Dermis microvascular lymphatic vessel endothelial cell (primary cell): Measurements from ENCODE around the gene CCT7. TPM values are rescaled to one million over a fixed set of nuclear protein-coding genes. Genes with fewer than 3 reads are reported as not detected.

ENCODE experiments used
- DNase-seq, 2 donors: peaks; one replicate each; pipeline versions ENCODE4 v3.0.0 to v3.0.0-alpha.2; 2010; ENCODE audit warnings: low read depth in 2 of 2
- total RNA-seq: library from RNA; depleted of rRNA; stranded (reverse); fragments of >200 nt; gene quantifications from 2 replicates; pipeline ENCODE4 v1.2.1, GENCODE V29; 2014

Gene CCT7
- total RNA-seq, 1 donor from 2014 or later, result 408 TPM

DNA sequence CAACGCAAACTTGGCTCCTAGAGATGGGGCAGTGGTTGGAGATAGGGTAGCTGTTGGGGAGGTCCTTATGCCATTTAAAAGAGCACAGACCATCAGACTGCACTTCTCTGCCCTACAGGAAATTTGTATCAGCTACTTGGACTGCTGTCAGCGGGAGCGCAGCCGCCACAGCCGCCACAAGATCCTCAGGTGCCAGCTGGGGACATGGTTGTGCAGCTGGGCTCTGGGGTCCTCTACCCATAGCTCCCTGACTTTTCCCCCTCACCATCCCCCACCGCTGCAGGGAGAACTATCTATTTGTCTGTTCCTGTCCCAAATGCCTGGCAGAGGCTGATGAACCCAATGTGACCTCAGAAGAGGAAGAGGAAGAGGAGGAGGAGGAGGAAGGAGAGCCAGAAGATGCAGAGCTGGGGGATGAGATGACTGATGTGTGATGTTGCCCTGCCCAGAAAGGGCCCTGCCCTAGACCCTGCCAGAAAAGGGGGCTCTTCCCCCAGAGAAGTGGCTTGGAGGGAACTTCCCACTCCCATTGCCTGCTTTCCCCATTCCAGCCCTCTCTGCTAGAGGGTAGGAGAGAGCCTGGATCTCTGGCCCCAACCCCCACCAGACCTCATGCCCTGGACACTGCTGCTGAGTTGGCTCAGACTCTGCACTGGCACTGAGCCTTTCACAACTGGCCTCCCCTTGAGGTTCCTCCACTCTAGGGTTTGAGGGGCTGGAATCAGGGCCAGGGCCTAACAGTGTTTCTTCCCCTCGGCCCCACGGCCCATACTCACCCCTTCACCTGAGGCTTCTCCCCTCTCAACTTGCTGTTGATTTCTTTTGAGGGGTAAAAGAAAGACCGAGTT lies 8.4 kb upstream of the CCT7 start:
- DNase-seq, result no peak

DNA sequence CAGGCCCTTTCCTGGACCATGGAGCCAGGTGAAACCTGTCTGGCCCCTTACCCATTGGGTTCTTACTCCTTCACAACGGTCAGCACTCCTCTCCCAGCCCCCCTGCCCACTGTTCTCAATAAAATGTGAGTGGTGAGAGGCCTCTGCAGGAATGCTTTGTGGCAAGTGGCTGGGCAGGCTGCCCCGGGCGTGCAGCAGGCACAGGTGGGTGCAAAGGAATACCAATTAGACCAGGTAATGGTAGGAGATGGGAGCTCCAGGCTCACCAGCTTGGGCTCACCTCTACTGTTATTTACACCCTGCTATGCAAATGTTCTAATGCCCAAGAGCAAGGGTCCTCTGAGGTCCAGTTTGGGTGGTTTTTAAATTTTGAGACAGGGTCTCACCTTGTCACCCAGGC lies 7.0 kb upstream of the CCT7 start:
- no peak for DNase-seq

DNA sequence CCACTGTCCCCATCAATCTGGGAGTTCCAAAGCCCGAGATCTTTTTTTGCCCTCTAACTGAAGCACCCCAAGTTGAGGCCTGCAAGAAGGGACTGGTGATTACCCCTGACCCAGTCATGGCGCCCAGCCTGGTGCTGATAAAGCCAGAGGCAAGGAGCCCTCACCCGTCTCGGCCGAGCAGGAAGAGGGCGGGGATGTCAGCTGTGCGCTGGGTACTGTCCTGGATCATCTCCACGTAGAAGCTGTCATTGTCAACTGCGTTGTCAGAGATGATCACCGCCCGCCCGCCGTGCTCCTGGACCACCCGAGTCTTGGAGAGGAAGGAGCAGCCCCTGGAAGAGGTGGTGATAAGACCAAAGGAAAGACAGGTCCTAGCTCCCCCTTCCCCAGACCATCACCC lies 5.5 kb upstream of the CCT7 start:
- DNase-seq, result no peak

DNA sequence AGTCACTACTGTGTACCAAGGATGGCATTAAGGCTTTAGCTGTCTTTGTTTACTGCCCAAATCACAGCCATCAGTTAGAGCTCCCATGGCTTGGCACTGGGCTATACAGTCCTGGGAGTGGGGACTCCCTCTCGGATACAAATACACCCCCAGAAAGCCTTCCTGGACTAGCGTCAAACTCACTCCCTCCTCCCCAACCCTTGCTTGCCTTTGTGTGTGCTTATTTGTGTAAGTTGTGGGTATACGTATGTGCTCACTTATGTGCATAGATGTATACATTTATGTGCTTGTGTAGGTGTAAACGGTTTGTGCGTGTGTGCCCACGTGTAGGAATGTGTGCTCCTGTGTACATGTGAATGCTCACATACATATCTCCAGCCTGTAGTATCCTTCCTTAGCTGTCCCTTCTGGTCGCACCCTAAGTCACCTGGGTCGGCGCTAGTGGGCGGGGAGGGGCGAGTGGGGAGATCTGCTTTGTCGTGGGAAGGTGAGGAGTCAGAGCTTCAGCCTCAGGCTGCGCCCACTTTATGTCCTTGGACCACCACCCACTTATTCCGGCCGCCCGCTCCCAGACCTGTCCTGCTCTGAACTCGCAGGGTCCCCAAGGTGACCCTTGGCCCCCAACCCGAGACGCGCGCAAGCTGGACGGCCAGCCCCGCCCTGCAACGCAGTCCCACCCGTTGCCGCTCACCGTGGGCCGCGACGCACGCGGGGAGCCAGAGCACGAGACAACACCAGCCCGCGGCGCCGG lies 1.5 kb upstream of the CCT7 start:
- peak in 1 of 2 donors; percentile 31 for DNase-seq

DNA sequence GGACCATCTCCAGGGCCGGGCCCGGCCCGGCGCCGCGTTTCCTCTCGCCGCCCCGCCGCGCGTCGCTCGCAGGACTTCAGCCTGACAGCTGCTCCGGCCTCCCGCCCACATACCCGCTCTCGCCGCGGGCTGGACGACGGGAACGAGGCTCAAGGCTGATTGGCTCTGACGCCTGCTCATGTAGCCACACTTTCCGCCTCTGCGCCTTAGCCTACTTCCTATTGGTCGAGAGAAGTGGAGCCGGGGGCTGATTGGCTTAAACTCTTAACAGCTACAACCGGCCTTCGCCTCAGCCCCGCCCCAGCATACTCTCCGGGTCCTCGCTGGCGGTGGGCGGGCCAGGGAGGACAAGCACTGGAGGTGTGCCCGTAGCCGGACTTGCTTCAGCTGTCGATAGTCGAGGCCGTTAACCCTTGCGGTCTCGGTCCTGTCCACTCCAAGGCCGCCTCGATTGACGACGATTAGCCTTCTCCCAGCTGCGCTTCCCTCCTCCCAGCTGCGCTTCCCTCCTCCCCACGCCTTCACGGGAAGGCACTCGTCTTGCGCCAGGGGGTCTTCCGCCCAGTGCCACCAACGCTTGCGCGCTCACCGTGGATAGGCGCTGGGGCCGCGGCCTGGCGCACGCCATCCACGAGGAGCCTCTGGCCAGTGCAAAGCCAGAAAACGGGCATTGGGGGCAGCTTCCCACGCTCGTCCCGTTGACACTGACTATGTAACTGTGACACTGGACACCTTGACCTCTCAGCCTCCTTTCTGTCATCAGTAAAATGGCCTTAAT lies 765 bp upstream of the CCT7 start, which contains the start of gene PRADC1:
Gene PRADC1 (minus strand): TSS at position 86 of the 778 bp plus-strand sequence. CDS start 79 bp downstream, at position 7.
- DNase-seq, result peak; percentile 99 to 100

DNA sequence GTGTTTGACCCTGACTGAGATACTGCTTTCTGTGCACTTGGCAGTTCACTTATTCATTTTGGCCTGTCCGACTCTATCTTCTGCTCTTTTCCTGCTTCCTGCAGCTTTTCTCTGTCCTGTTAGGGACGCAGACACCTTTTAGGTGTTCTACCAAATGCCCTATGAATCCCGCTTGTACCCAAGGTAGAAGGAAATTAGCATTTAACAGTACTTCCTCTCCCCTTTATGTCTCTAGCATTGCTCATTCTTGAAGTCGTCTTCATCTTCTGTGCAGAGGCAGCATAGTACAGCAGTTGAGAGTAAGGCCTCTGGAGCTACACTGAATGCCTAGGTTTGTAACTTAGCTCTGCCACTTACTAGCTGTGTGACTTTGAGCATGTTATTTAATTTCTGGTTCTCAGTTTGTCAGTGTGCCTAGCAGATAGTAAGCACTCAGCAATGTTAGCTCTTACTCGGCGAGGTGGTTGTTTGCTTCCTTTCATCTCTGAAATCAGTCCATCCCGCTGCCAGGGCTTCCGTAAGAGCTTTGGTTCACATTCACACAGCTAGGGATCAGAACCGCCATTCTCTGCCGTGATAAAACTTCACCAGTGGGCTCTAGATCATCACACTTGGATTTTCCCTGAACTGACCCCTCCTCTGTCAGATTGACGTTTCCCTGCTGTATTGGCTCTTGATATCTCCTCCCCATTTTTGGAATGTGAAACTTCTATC lies 1.4 kb downstream of the CCT7 start:
- no peak for DNase-seq

DNA sequence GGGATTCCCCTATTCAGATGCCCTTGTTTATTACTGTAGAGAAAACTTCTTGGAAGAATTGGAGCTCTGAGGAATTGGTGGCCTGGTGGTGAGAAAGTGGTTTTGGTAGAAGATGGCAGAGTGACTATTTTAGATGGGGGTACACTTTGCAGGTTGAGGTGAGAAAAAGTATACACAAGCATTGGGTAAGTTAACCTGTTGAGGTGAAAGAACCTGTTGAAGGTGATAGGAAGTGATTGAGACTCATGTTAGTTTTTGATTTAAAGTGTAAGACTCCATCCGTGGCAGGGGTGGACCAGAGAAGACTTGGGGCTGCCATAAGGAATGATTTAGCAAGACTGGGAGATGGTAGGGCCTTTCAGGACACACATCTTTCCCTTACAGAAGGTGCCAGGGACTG lies 3.1 kb downstream of the CCT7 start:
- no peak for DNase-seq

DNA sequence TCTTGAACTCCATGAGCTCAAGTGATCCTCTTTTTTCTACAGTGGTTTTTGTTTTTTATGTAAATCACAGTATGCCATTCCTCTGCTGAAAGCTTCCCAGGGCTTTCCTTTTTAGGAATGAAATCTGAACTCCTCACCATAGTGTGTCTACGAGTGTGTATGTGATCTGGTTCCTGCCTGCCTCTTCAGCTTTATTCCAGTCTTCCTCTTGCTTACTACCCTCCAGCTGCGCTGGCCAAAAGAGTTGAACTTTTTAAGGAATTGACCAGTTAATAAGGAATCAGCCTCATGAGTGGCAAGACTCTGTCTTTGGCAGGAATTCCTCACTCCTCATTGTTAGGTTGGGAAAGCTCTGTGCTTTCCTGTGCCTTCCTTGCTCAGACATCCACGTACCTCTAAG lies 4.0 kb downstream of the CCT7 start:
- DNase-seq, result no peak

DNA sequence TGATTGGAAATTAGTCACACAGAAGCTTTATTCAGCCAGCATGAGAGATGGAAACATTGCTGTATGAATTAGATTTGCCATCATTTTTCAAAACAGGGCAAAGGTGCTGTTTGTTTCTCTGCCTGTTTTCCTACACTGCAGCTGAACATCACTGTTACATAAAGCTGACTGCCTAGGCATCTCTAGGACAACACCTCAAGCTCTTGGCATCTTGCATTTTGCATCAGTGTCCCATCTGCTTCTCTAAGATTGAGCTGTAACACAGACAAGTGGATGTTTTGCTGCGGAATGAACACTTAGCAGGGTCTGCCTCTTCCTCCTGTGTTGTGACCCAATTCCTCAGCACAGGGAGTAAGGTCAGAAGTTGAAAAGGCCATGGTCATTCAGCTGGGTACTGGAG lies 4.9 kb downstream of the CCT7 start:
- no peak for DNase-seq

DNA sequence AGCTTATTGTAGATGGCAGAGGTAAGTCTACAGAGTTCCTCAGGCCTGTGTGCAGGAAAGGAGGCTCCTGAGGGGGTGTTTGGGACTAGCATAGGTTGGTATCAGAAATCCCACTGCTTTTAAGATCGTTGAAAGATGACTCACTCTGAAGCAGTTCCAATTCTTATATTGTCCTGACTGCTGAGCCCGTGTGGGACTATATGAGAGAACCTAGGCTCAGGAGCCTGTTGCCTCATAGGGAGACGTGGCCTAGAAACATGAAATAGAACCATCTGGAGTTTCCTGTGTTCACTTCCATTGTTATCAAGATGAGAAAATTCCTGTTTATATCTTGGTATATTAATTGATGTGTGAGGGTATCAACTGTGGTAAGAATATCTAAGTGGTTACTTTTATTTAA lies 5.7 kb downstream of the CCT7 start:
- DNase-seq, result peak in 1 of 2 donors; percentile 81

DNA sequence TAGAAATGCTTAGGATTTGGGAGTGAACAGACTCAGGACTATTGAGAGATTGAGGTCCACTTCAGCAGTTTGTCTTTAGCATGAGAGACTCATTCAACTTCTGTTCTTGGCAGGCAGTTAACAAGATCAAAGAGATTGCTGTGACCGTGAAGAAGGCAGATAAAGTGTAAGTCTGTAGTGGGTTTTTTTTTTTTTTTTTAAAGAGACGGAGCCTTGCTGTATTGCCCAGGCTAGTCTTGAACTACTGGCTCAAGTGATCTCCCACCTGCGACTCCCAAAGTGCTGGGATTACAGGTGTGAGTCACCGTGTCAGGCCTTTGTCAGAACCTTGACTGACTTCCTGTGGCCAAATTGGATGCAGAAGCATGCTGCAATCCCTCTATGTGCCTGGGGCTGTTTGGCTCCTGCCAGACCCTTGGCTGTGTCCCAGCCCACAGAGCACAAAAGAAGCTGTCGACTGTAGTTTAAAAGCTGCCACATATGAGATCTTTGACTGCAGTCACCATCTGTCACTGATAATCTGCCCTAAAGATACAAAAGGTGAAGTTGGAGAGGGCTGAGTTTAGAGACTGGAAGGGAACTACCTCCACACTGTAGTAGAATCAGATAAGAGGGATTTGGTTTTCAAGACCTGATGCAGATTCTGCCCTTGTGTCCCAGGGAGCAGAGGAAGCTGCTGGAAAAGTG lies 9.9 kb downstream of the CCT7 start:
- no peak for DNase-seq

DNA sequence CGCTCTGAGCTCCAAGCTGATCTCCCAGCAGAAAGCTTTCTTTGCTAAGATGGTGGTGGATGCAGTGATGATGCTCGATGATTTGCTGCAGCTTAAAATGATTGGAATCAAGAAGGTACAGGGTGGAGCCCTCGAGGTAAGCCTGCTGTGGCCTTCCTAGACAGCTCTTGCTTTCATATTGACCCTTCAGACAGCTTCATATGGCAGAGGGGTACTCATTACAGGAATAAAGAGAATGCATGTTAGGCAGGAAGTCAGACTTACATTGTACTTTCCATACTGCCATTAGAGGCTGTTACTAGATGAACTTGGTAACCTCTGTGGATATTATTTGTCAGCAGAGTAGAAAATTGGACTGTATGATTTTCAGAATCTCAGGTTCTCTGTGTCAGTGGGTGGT lies 10.5 kb downstream of the CCT7 start:
- no peak for DNase-seq

DNA sequence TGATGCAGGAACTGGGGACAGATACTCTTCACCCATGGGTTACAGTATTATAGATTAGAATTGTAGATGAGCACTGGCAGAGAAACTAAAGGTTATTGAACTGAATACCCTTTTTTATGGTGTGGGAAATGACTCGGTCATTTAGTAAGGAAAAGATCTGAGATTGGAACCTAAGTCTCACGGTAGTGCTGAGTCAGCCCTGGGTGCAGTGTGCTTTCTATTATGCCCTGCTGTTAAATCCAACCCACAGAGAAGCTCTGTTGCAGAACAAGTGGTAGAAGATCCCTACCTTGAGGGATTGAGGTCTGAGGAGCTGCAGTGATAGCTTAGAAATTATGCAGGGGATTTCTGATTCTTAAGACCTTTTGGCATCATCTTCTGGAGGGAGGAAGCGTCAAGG lies 12.7 kb downstream of the CCT7 start:
- no peak for DNase-seq

DNA sequence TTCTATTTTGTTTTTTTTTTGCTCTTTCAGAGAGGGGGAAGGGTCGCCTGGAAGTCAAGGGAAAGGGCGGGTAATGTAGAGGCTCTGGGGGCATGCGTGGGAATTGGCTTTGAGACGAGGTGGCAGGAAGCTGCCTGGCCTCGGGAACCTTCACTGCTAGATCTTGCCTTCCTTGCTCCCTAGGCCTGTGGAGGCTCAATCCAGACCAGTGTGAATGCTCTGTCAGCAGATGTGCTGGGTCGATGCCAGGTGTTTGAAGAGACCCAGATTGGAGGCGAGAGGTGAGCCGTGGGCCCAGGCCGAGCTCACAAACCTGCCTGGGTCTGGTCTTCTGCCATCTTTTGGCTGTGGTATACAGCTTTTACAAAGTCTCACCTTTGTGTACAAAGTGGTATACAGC lies 15.5 kb downstream of the CCT7 start:
- DNase-seq, result no peak

DNA sequence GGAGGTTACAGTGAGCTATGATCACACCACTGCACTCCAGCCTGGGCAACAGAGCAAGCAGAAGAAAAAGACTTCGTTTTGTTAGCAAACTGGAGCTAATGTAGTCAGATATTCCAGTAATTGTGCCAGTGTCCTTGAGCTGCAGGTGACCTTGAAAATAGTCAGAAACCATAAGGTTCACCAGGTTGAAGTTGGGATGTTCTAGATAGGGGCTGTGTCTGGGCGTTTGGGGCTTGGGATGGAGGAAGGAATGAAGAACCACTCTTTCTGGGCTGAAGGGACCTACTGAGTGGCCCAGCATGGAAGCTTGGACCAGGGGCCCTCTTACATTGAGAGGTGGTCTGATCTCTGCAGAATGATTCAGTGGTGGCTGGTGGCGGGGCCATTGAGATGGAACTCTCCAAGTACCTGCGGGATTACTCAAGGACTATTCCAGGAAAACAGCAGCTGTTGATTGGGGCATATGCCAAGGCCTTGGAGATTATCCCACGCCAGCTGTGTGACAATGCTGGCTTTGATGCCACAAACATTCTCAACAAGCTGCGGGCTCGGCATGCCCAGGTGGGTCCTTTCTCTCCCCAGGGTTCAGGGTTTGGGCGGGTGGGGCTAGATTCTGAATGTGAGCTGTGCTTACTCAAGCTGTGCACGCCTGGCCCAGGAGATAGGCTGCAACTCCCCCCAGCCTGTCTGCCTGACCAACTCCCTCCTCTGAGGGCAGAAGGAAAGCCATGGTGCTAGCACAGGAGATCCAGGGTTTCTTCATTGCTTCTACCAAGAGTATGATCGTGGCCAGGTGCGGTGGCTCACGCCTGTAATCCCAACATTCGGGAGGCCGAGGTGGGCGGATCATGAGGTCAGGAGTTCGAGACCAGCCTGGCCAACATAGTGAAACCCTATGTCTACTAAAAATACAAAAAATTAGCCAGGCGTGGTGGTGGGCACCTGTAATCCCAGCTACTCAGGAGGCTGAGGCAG lies 17.1 kb downstream of the CCT7 start:
- DNase-seq, result no peak

DNA sequence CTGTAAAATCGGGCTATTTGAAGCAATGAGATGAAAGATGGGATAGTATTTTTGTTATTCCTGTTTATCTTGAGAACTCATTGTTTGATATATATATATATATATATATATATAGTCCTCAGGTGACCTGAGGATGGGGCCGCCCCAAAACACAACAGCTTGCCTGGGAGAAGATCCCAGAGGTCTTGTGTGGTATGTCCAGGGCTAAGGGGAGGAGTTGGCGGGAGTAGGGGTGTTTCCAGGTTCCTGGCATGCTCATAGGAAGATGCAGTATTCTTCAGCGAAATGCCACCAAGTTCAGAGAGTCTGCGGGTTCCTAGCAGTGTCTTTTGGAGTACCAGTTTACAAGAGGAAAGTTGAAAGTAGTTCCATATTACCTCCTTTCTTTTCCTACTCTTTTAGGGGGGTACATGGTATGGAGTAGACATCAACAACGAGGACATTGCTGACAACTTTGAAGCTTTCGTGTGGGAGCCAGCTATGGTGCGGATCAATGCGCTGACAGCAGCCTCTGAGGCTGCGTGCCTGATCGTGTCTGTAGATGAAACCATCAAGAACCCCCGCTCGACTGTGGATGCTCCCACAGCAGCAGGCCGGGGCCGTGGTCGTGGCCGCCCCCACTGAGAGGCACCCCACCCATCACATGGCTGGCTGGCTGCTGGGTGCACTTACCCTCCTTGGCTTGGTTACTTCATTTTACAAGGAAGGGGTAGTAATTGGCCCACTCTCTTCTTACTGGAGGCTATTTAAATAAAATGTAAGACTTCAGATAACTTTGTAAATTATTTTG lies 18.3 kb downstream of the CCT7 start:
- no peak for DNase-seq

DNA sequence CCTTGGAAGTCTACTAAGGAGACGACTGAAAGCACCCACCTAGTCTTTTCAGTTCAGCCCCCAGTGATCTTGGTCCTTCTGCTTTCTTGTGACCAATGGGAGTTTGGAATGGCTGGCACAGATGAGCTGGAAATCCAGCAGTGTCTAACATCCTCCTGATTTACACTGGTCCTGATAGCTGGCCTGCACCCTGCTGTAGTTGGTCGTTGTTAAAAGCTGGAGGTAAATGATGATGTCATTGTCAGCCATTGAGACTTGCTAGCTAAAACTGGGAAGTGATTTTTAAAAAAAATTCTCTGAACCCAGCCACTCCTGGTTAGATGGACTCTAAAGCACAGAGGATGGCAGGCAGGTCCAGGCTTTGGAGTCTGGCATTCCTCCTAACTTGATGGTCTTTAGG lies 19.3 kb downstream of the CCT7 start:
- no peak for DNase-seq

DNA sequence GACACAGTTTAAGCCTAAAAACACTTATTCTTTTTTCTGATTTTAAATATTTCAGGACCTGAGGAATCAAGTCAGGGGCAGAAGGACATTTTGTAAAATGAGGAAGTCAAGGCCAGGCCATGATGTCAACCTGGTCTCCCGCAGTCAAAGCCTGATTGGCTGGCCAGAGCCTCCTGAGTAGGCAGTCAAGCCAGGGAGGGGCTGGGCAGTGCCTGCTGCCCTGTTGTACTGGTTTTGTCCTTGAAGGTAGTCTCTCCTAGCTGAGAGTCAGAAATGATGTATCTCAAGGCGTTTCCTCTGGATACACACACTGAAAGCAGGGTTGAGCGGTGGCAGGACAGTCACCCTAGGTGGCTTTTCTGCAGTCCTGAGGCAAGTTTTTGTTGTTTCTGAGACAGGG lies 19.8 kb downstream of the CCT7 start:
- no peak for DNase-seq
